ENCODE data around the gene STON2. TPM values are rescaled to one million over a fixed set of nuclear protein-coding genes. Genes with fewer than 3 reads are reported as not detected.
"Not testable (repeated sequence)": the region's sequence is repeated elsewhere in the genome, so short reads cannot be mapped to it uniquely, and the experiment has no call there.

STON2 gene
- total RNA-seq (2014; rRNA removed; shearing (Covaris generic)), result 6.3 and 6.9 TPM in 2 replicates

- peak; percentile 83 for DNase-seq (ENCODE audit: low spot score)
Measured at GRCh38 chr14:81400202-81400678, at the start of gene STON2. Gene STON2, minus strand, starts transcription at chr14:81400324. Its CDS starts 1,942 bp downstream, at chr14:81398382.

GRCh38 chr14:81449576-81449975 lies 49.5 kb upstream of the STON2 start:
- no peak for DNase-seq (ENCODE audit: low spot score)

- no peak for DNase-seq (ENCODE audit: low spot score)
Measured at GRCh38 chr14:81449114-81449513, 49.0 kb upstream of the STON2 start.

- DNase-seq (ENCODE audit: low spot score), result no peak
Measured at GRCh38 chr14:81447021-81447764, 47.1 kb upstream of the STON2 start.

GRCh38 chr14:81446279-81447007 lies 46.3 kb upstream of the STON2 start:
- no peak for DNase-seq (ENCODE audit: low spot score)

- DNase-seq (ENCODE audit: low spot score), result no peak
Measured at GRCh38 chr14:81441626-81442134, 41.6 kb upstream of the STON2 start.

GRCh38 chr14:81440041-81440440 lies 39.9 kb upstream of the STON2 start:
- no peak for DNase-seq (ENCODE audit: low spot score)

GRCh38 chr14:81437244-81437643 lies 37.1 kb upstream of the STON2 start:
- no peak for DNase-seq (ENCODE audit: low spot score)

- peak; percentile 29 for DNase-seq (ENCODE audit: low spot score)
Measured at GRCh38 chr14:81436296-81437138, 36.4 kb upstream of the STON2 start.

- DNase-seq (ENCODE audit: low spot score), result peak; percentile 21
Measured at GRCh38 chr14:81435391-81436295, 35.5 kb upstream of the STON2 start.

- no peak for DNase-seq (ENCODE audit: low spot score)
Measured at GRCh38 chr14:81435048-81435390, 34.9 kb upstream of the STON2 start.

GRCh38 chr14:81434230-81434629 lies 34.1 kb upstream of the STON2 start:
- DNase-seq (ENCODE audit: low spot score), result no peak

GRCh38 chr14:81433378-81433777 lies 33.3 kb upstream of the STON2 start:
- no peak for DNase-seq (ENCODE audit: low spot score)

- peak; percentile 22 for DNase-seq (ENCODE audit: low spot score)
Measured at GRCh38 chr14:81432219-81432661, 32.1 kb upstream of the STON2 start.

- no peak for DNase-seq (ENCODE audit: low spot score)
Measured at GRCh38 chr14:81430235-81430634, 30.1 kb upstream of the STON2 start.

- not testable (repeated sequence) for DNase-seq (ENCODE audit: low spot score)
Measured at GRCh38 chr14:81429749-81430148, 29.6 kb upstream of the STON2 start.

GRCh38 chr14:81429028-81429427 lies 28.9 kb upstream of the STON2 start:
- DNase-seq (ENCODE audit: low spot score), result no peak

GRCh38 chr14:81427348-81428058 lies 27.4 kb upstream of the STON2 start:
- peak; percentile 40 for DNase-seq (ENCODE audit: low spot score)

- DNase-seq (ENCODE audit: low spot score), result no peak
Measured at GRCh38 chr14:81423504-81423903, 23.4 kb upstream of the STON2 start.

Measured in H4 (cell line).